ENCODE results near the gene BARHL2.

DNA sequence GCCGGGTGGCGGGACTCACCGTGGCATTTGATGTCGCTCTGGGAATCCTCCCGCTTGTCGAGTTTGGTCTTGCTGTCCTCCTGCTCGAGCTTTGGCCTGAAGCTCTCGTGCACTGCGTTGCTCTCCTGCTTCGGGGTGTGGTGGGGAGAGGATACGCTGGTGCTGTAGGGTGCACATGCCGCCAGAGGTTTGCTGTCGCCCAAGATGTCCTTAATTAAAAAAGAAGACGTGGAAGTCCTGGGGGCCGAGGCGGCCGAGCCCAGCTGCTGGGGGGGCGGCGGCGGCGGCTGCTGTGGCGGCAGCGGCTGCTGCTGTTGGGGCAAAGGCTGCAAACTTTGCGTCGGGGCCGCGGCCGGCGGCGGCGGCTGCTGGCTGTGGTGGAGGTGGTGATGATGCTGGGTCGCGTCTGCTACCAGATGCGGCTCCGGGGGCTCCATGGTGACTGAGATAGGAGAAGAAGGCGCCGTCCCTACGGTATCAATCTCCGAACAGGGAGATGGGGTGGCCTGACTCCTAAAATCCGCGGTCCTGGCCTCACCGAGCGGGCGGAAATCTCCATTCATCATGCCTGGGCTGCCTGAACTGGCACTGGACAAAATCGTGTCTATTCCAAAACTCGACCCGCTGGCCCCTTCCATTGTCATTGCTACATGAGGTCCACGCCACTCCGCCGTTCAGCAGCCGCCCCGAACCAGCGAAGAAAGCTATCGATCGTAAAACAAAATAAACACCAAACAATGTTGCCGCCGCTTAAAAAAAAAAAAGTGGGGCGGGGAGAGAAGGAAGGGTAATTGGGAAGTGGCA, at the start of gene BARHL2:
- TF ChIP-seq, protein P1, sequence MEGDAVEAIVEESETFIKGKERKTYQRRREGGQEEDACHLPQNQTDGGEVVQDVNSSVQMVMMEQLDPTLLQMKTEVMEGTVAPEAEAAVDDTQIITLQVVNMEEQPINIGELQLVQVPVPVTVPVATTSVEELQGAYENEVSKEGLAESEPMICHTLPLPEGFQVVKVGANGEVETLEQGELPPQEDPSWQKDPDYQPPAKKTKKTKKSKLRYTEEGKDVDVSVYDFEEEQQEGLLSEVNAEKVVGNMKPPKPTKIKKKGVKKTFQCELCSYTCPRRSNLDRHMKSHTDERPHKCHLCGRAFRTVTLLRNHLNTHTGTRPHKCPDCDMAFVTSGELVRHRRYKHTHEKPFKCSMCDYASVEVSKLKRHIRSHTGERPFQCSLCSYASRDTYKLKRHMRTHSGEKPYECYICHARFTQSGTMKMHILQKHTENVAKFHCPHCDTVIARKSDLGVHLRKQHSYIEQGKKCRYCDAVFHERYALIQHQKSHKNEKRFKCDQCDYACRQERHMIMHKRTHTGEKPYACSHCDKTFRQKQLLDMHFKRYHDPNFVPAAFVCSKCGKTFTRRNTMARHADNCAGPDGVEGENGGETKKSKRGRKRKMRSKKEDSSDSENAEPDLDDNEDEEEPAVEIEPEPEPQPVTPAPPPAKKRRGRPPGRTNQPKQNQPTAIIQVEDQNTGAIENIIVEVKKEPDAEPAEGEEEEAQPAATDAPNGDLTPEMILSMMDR (IDR thresholded peaks at IDR 0.05 in 8 of 11, conservative IDR thresholded peaks at IDR 0.05 in 3 of 11) = no peak
- TF ChIP-seq POLR2AphosphoS5 (IDR thresholded peaks at IDR 0.05) = no peak
- TF ChIP-seq POLR2A (IDR thresholded peaks at IDR 0.05) = no peak

Data from spleen (tissue), 7 donors.